A549 (cell line): ENCODE measurements around the gene TXLNG. TPM values are rescaled to one million over a fixed set of nuclear protein-coding genes. Genes with fewer than 3 reads are reported as not detected.

ENCODE experiments used
- ATAC-seq, 2 experiments: fragments of 200-7000 bp in 1 of 2; fragments of >200 bp in 1 of 2; cut with Nextera tagmentation in 1 of 2; cut with Tn5 transposase in 1 of 2; 3 replicates each; pipeline versions ENCODE4 v1.8.0 to v1.9.1; 2018 to 2020; ENCODE audit warnings: mild to moderate bottlenecking in 1 of 2, moderate library complexity in 1 of 2
- CTCF ChIA-PET: fragments of 300-600 bp; sonication (Branson Sonifier 250); formaldehyde crosslinking; extraction: SDS; loops from one replicate; lab custom pipeline; 2021; ENCODE audit warnings: antibody characterized with exemption, inconsistent platforms; lab: Yijun Ruan, JAX
- POLR2A ChIA-PET: fragments of 350-600 bp; formaldehyde crosslinking; extraction: SDS; loops from one replicate; lab custom pipeline; 2021; ENCODE audit warnings: antibody characterized with exemption, inconsistent platforms; lab: Yijun Ruan, JAX
- DNase-seq, 2 experiments: peaks; one replicate each; pipeline versions ENCODE4 v3.0.0 to v3.0.0-alpha.2; 2011 to 2016; ENCODE audit warnings: low read depth in 1 of 2, low spot score in 1 of 2
- FAIRE-seq: peaks from 2 replicates; lab custom pipeline; 2011; peaks lifted over from hg19 to GRCh38; lab: Jason Lieb, UNC
- H3K27ac ChIP-seq, 2 experiments: fragments of >200 bp; sonication (Bioruptor Twin); formaldehyde crosslinking; 3 replicates each; pipeline ENCODE4 v1.5.1; 2016 to 2017
- H3K4me1 ChIP-seq: fragments of >200 bp; sonication (Bioruptor Twin); formaldehyde crosslinking; 3 replicates; pipeline ENCODE4 v1.6.1; 2016
- H3K4me2 ChIP-seq: fragments of >200 bp; sonication (Bioruptor Twin); formaldehyde crosslinking; 3 replicates; pipeline ENCODE4 v1.6.1; 2016
- H3K4me3 ChIP-seq: fragments of >200 bp; sonication (Bioruptor Twin); formaldehyde crosslinking; 3 replicates; pipeline ENCODE4 v1.5.1; 2016
- H3K9me3 ChIP-seq: fragments of >200 bp; sonication (Bioruptor Twin); formaldehyde crosslinking; 3 replicates; pipeline ENCODE4 v1.6.1; 2016
- ATOH8 ChIP-seq: fragments of 250-450 bp; sonication (Bioruptor Pico); IDR thresholded peaks from 2 replicates; pipeline ENCODE4 v1.5.0; 2020; ENCODE audit warnings: low read depth, mild to moderate bottlenecking, moderate library complexity
- BCL3 ChIP-seq: fragments of >200 bp; sonication (Bioruptor Twin); formaldehyde crosslinking; IDR thresholded peaks from 3 replicates; pipeline ENCODE4 v1.6.1; 2016
- CBX2 ChIP-seq: fragments of 200-600 bp; sonication (generic); IDR thresholded peaks from 2 replicates; pipeline ENCODE4 v1.6.1; 2016; ENCODE audit warnings: low read depth, mild to moderate bottlenecking, borderline replicate concordance
- CBX8 ChIP-seq: fragments of 200-600 bp; sonication (generic); IDR thresholded peaks from 2 replicates; pipeline ENCODE4 v1.6.1; 2016
- CEBPB ChIP-seq, 2 experiments: fragments of >200 bp in 1 of 2; sonication (Bioruptor Twin) in 1 of 2; formaldehyde crosslinking in 1 of 2; IDR thresholded peaks; 2 replicates each; pipeline ENCODE4 v1.6.1; 2012 to 2016
- CTCF ChIP-seq: fragments of >200 bp; sonication (Bioruptor Twin); formaldehyde crosslinking; IDR thresholded peaks from 3 replicates; pipeline ENCODE4 v1.5.1; 2016
- EHMT2 ChIP-seq: fragments of 200-600 bp; sonication (generic); IDR thresholded peaks from 2 replicates; pipeline ENCODE4 v1.6.1; 2016; ENCODE audit warnings: antibody characterized with exemption, low read depth, mild to moderate bottlenecking, moderate library complexity
- EP300 ChIP-seq, 2 experiments: fragments of >200 bp; sonication (Bioruptor Twin); formaldehyde crosslinking; IDR thresholded peaks; 2 replicates in 1 of 2; 3 replicates in 1 of 2; pipeline ENCODE4 v1.6.1; 2016 to 2017
- ESRRA ChIP-seq: fragments of 150-350 bp; IDR thresholded peaks from 2 replicates; pipeline ENCODE4 v1.6.1; 2014; ENCODE audit warnings: mild to moderate bottlenecking, low read length, borderline replicate concordance
- FOSB ChIP-seq: fragments of 250-450 bp; sonication (Bioruptor Pico); IDR thresholded peaks from 2 replicates; pipeline ENCODE4 v1.5.0; 2020; ENCODE audit warnings: mild to moderate bottlenecking, moderate library complexity
- FOSL2 ChIP-seq, 2 experiments: fragments of 450-650 bp in 1 of 2; fragments of >200 bp in 1 of 2; sonication (Bioruptor Twin) in 1 of 2; formaldehyde crosslinking; IDR thresholded peaks; 2 replicates each; pipeline versions ENCODE4 v1.5.0 to v1.6.1; 2016 to 2020; ENCODE audit warnings: mild to moderate bottlenecking in 1 of 2, moderate library complexity in 1 of 2
- HDAC2 ChIP-seq: fragments of 200-600 bp; sonication (generic); IDR thresholded peaks from 2 replicates; pipeline ENCODE4 v1.6.1; 2016
- HEYL ChIP-seq: fragments of 250-450 bp; sonication (Bioruptor Pico); IDR thresholded peaks from 2 replicates; pipeline ENCODE4 v1.8.0; 2021; ENCODE audit warnings: mild to moderate bottlenecking, moderate library complexity
- HOXA7 ChIP-seq: fragments of 250-450 bp; sonication (Bioruptor Pico); IDR thresholded peaks from 2 replicates; pipeline ENCODE4 v1.5.0; 2020; ENCODE audit warnings: mild to moderate bottlenecking, moderate library complexity
- HOXB13 ChIP-seq: fragments of 250-450 bp; sonication (Bioruptor Pico); IDR thresholded peaks from 2 replicates; pipeline ENCODE4 v1.5.0; 2020; ENCODE audit warnings: low read depth, mild to moderate bottlenecking, moderate library complexity
- HOXB5 ChIP-seq: fragments of 250-450 bp; sonication (Bioruptor Pico); IDR thresholded peaks from 2 replicates; pipeline ENCODE4 v1.5.0; 2020; ENCODE audit warnings: mild to moderate bottlenecking, moderate library complexity
- KDM1A ChIP-seq: fragments of 200-600 bp; sonication (generic); IDR thresholded peaks from 2 replicates; pipeline ENCODE4 v1.6.1; 2016; ENCODE audit warnings: low read depth, mild to moderate bottlenecking
- MAFK ChIP-seq: fragments of 450-650 bp; IDR thresholded peaks from 2 replicates; pipeline ENCODE4 v1.6.1; 2014; ENCODE audit not compliant: partially characterized antibody
- MAZ ChIP-seq: fragments of 150-350 bp; IDR thresholded peaks from 2 replicates; pipeline ENCODE4 v1.6.1; 2014; ENCODE audit warnings: antibody characterized with exemption, low read depth, low read length, borderline replicate concordance
- NPAS2 ChIP-seq: fragments of 250-450 bp; sonication (Bioruptor Pico); IDR thresholded peaks from 2 replicates; pipeline ENCODE4 v1.8.0; 2022; ENCODE audit warnings: mild to moderate bottlenecking, moderate library complexity, borderline replicate concordance
- PHF8 ChIP-seq: fragments of 200-600 bp; sonication (generic); IDR thresholded peaks from 2 replicates; pipeline ENCODE4 v1.6.1; 2016; ENCODE audit warnings: low read depth, mild to moderate bottlenecking, antibody characterized with exemption, moderate library complexity, borderline replicate concordance
- POLR2A ChIP-seq: IDR thresholded peaks from 2 replicates; pipeline ENCODE4 v1.6.1; 2012; ENCODE audit warnings: mild to moderate bottlenecking, low read length
- POLR2AphosphoS2 ChIP-seq: conservative IDR thresholded peaks from 2 replicates; pipeline ENCODE4 v1.6.1; 2012; ENCODE audit warnings: low read length, improper control_type of control experiment, inconsistent platforms
- RAD21 ChIP-seq, 2 experiments: fragments of >200 bp in 1 of 2; sonication (Bioruptor Twin) in 1 of 2; formaldehyde crosslinking in 1 of 2; IDR thresholded peaks in 1 of 2; conservative IDR thresholded peaks in 1 of 2; 2 replicates in 1 of 2; 3 replicates in 1 of 2; pipeline ENCODE4 v1.6.1; 2012 to 2018; ENCODE audit warnings: inconsistent platforms in 1 of 2
- RCOR1 ChIP-seq: fragments of 150-350 bp; IDR thresholded peaks from 2 replicates; pipeline ENCODE4 v1.6.1; 2014; ENCODE audit warnings: antibody characterized with exemption, low read length, low read depth
- RNF2 ChIP-seq: fragments of 200-600 bp; sonication (generic); IDR thresholded peaks from 2 replicates; pipeline ENCODE4 v1.6.1; 2016; ENCODE audit warnings: low read depth, mild to moderate bottlenecking, antibody characterized with exemption, moderate library complexity, borderline replicate concordance
- ZFP36 ChIP-seq: fragments of 450-650 bp; IDR thresholded peaks from 2 replicates; pipeline ENCODE4 v1.6.1; 2014; ENCODE audit warnings: borderline replicate concordance; ENCODE audit not compliant: partially characterized antibody
- WGBS: methylation state at CpG from one replicate; pipeline ENCODE4 v1.1.6; 2017; ENCODE audit errors: missing lambda C conversion rate; 5-methylcytosine and 5-hydroxymethylcytosine counted together
- polyA plus RNA-seq, 4 experiments: library from polyadenylated mRNA; depleted of rRNA in 3 of 4; stranded (reverse); fragments of >200 nt; fragmentation: RNase III in 1 of 4; extraction: RNeasy Plus Mini Kit Qiagen cat#74134 plus additional on column Dnase treatment in 1 of 4; gene quantifications; 2 replicates in 3 of 4; 3 replicates in 1 of 4; pipeline ENCODE4 v1.2.3, GENCODE V29; 2011 to 2017

TXLNG gene
- polyA plus RNA-seq, 2 of the 4 experiments (the other 2 are of a cell fraction) = 16.0 to 36.8 TPM

- H3K4me1 ChIP-seq = peaks cover 17% of the 10 kb centered on the region; the same call in 2 of the 3 replicates
- H3K27ac ChIP-seq = no peak overlapping the region
- no peak overlapping the region for H3K4me2 ChIP-seq
- WGBS = 60% methylated on average over 2 of the region's 2 CpGs
- CTCF ChIA-PET = no interaction called here
- POLR2A ChIA-PET = interaction anchor here (1.6 kb wide), 1 partner anchor 11 kb away, joined by 3 read pairs; the partner anchor contains the start of gene TXLNG
- no peak for TF ChIP-seq MAZ
- TF ChIP-seq CBX8 = no peak
- no peak for TF ChIP-seq RAD21 (conservative IDR thresholded peaks at IDR 0.05 in 1 of 2, IDR thresholded peaks at IDR 0.05 in 1 of 2)
- TF ChIP-seq CEBPB (IDR thresholded peaks at IDR 0.05) = no peak
- no peak for TF ChIP-seq POLR2A
- TF ChIP-seq FOSL2 (IDR thresholded peaks at IDR 0.05) = no peak
- TF ChIP-seq FOSL2 (CRISPR knock-in tag; IDR thresholded peaks at IDR 0.05) = no peak
- TF ChIP-seq MAFK = no peak
- no peak for TF ChIP-seq ESRRA
- no peak for TF ChIP-seq HOXB5
- TF ChIP-seq FOSB (CRISPR knock-in tag) = no peak
- TF ChIP-seq RCOR1 = no peak
- no peaks in the 10 kb centered on the region for H3K9me3 ChIP-seq
- ATAC-seq (no peak), FAIRE-seq (no peak), DNase-seq (no peak)
- no peak overlapping the region for H3K4me3 ChIP-seq
Measured at GRCh38 chrX:16774746-16775145, 11.5 kb upstream of the TXLNG start.

GRCh38 chrX:16778545-16778944 is 7.7 kb upstream of the TXLNG start:
- H3K4me2 ChIP-seq = peak overlapping the region; percentile 26; the same call in 1 of the 3 replicates

GRCh38 chrX:16778993-16779392 is 7.3 kb upstream of the TXLNG start:
- H3K4me2 ChIP-seq = 0 out of 3 replicates have a peak overlapping the region, but pooled peaks have one; percentile 26
- ATAC-seq (peak in 1 of 2 experiments; percentile 54; a peak in 2 of 6 replicates), FAIRE-seq (no peak), DNase-seq (no peak)
- 0 out of 6 replicates have a peak overlapping the region, but pooled peaks of 1 of the 2 experiments have one; percentile 6 for H3K27ac ChIP-seq
- H3K4me1 ChIP-seq = peaks cover 4% of the 10 kb centered on the region; the same call in 1 of the 3 replicates
- TF ChIP-seq CTCF (no peak), BCL3 (no peak), NPAS2 (CRISPR knock-in tag) (no peak), ATOH8 (CRISPR knock-in tag) (no peak), HOXA7 (CRISPR knock-in tag) (no peak), KDM1A (no peak), EHMT2 (no peak), HOXB13 (CRISPR knock-in tag) (no peak), POLR2AphosphoS2 (no peak), FOSL2 (IDR thresholded peaks at IDR 0.05) (no peak), FOSL2 (CRISPR knock-in tag; IDR thresholded peaks at IDR 0.05) (no peak), RNF2 (no peak), CEBPB (IDR thresholded peaks at IDR 0.05) (no peak), HDAC2 (no peak), PHF8 (no peak), POLR2A (no peak)
- ChIA-PET POLR2A (no interaction called here), CTCF (interaction anchor here (0.8 kb wide), 1 partner anchor 35 kb away, joined by 3 read pairs; no protein-coding TSS in a partner anchor)
- H3K4me3 ChIP-seq = no peak overlapping the region
- H3K9me3 ChIP-seq = no peaks in the 10 kb centered on the region

More at GRCh38 chrX:16778545-16778944, 7.7 kb upstream of the TXLNG start:
- Histone ChIP-seq H3K9me3 (no peaks in the 10 kb centered on the region), H3K4me3 (no peak overlapping the region), H3K27ac (0 out of 6 replicates have a peak overlapping the region, but pooled peaks of 1 of the 2 experiments have one; percentile 6), H3K4me1 (peaks cover 4% of the 10 kb centered on the region; the same call in 1 of the 3 replicates)
- POLR2A ChIA-PET = no interaction called here
- TF ChIP-seq KDM1A = no peak
- TF ChIP-seq HEYL (CRISPR knock-in tag) = no peak
- no peak for TF ChIP-seq CBX2
- no peak for TF ChIP-seq HOXB5
- no peak for TF ChIP-seq EP300 (IDR thresholded peaks at IDR 0.05)
- no peak for TF ChIP-seq ZFP36
- TF ChIP-seq CTCF = no peak
- DNase-seq (no peak), ATAC-seq (no peak), FAIRE-seq (no peak)
- CTCF ChIA-PET = interaction anchor here (0.8 kb wide), 1 partner anchor 34 kb away, joined by 3 read pairs; no protein-coding TSS in a partner anchor
